Erythroblast (primary cell): ENCODE data around the gene NRXN3.

Experiments
- GATA1 ChIP-seq: IDR thresholded peaks from 2 replicates; pipeline ENCODE4 v1.6.1; 2011; ENCODE audit warnings: low read depth, mild to moderate bottlenecking, control low read depth, low read length, moderate library complexity
- POLR2A ChIP-seq: IDR thresholded peaks from 2 replicates; pipeline ENCODE4 v1.6.1; 2011; ENCODE audit warnings: mild to moderate bottlenecking, low read length

DNA sequence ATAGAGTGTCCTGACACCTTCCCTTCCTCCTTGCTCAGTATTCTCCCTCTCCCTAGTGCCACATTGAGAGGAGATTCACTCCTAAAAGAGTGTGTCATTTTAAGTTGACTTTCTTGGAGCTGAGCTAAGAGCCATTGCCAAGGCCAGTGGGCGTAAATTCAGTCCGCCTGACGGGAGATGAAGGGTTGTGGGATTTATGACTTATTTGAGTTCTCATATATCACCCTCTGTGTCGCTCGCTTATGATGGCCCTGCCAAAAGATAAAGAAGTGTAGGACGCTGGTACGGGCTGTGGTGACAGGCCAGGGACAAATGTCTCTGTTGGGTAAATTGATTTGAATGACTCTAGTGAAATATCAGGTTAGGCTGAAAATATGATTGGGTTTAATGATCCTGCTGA, 867.4 kb downstream of the NRXN3 start:
- TF ChIP-seq POLR2A (no peak), GATA1 (no peak)
